AG04449 (cell line): ENCODE results near the gene NEUROG1.

Experiments
- CTCF ChIA-PET: fragments of 350-600 bp; formaldehyde crosslinking; extraction: SDS; loops from one replicate; lab custom pipeline; 2021; ENCODE audit warnings: antibody characterized with exemption; lab: Yijun Ruan, JAX
- POLR2A ChIA-PET: fragments of 400-600, 350-600 bp; formaldehyde crosslinking; extraction: SDS; loops from one replicate; lab custom pipeline; 2020; ENCODE audit warnings: antibody characterized with exemption, inconsistent platforms; lab: Yijun Ruan, JAX
- DNase-seq: peaks from one replicate; pipeline ENCODE4 v3.0.0-alpha.2; 2010; ENCODE audit warnings: low read depth, low spot score
- H3K4me3 ChIP-seq: 2 replicates; pipeline ENCODE4 v1.5.1; 2011; ENCODE audit warnings: low read depth, mild to moderate bottlenecking, control low read depth, low read length
- TF ChIP-seq, protein P1 (sequence below): IDR thresholded peaks from one replicate; pipeline ENCODE4 v1.5.1; 2011; ENCODE audit warnings: mild to moderate bottlenecking, moderate library complexity, low read length, control low read depth, inconsistent platforms; ENCODE audit not compliant: insufficient read depth; ENCODE audit errors: missing control alignments

The NEUROG1 gene

DNA sequence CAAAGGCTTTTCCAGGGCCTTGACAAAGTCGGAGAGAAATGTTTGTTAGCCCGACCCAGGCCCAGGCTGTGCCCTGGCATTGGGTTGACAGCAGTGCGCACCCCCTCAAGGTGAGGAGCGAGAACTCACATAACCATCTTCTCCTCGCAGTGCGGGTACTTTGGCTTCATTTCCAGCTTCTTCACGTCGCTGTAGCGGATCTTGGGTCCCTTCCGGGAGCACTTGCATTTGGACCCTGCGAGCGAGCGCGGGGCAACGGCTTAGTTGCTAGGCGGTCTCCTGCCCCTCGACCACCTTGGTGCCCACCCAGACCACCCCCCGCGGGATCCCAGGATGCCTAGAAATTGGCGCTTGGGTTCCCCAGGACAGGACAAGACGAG, 42.5 kb upstream of the NEUROG1 start:
- DNase-seq = no peak
- POLR2A ChIA-PET = no interaction called here
- CTCF ChIA-PET = interaction anchor here (1.2 to 35.6 kb wide), 4 partner anchors 8 to 116 kb away, joined by 3 to 2422 read pairs (median 102); partner anchors contain the start of genes DCANP1 and TIFAB
- peak overlapping the region; percentile 50 for H3K4me3 ChIP-seq
- TF ChIP-seq, protein P1, sequence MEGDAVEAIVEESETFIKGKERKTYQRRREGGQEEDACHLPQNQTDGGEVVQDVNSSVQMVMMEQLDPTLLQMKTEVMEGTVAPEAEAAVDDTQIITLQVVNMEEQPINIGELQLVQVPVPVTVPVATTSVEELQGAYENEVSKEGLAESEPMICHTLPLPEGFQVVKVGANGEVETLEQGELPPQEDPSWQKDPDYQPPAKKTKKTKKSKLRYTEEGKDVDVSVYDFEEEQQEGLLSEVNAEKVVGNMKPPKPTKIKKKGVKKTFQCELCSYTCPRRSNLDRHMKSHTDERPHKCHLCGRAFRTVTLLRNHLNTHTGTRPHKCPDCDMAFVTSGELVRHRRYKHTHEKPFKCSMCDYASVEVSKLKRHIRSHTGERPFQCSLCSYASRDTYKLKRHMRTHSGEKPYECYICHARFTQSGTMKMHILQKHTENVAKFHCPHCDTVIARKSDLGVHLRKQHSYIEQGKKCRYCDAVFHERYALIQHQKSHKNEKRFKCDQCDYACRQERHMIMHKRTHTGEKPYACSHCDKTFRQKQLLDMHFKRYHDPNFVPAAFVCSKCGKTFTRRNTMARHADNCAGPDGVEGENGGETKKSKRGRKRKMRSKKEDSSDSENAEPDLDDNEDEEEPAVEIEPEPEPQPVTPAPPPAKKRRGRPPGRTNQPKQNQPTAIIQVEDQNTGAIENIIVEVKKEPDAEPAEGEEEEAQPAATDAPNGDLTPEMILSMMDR = no peak

DNA sequence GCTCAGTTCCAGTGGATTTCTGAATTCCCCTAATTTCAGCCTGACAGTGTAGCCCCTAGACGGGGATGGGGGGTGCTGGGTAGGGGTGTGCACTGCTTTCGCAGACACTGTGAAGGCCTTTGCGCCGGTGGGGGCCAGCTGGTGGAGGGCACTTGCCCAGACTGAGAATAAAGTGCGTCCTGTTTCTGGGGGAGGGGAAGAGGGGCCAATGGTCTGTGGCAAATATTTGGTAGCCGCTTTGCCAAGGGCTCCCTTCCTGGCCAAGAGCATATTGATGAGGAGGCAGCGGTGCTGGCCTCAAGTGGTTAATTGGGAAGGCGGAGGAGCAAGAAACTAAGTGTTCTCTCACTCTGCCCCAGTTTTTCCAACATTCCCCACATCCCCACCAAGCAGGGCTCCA, 41.7 kb upstream of the NEUROG1 start:
- TF ChIP-seq, protein P1 = no peak
- CTCF ChIA-PET = interaction anchor here (2.1 to 35.6 kb wide), 5 partner anchors 14 to 253 kb away, joined by 4 to 2422 read pairs (median 11); partner anchors contain the start of genes DCANP1 and TIFAB
- POLR2A ChIA-PET = no interaction called here
- H3K4me3 ChIP-seq = no peak overlapping the region
- no peak for DNase-seq

DNA sequence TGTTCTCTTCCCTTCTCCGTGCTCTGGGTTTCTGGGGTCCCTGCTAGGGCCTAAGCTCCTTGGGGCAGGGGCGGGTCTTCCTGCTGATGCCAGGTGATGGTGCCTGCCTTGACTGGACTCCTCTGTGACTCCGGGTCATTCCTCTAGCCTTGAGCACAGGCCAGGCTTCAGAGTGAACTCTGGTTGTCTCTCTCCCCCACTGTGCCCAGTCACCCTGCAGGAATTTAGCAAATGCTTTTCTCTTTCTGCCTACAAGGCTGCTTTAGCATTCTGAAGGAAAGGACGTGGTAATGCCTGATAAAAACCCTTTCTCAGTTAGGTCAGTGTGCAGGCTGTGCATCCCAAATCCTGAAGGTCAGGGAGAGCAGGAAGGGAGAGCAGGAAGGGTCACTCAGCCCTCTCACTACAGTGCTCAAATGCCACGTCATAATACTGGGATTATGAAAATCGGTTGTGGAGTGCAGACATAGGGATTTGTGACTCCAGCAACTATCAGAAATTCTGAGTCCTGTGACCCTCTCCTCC, 40.4 kb upstream of the NEUROG1 start:
- ChIA-PET CTCF (interaction anchor here (2.1 to 35.6 kb wide), 5 partner anchors 13 to 254 kb away, joined by 4 to 2422 read pairs (median 11); partner anchors contain the start of genes DCANP1 and TIFAB), POLR2A (no interaction called here)
- TF ChIP-seq, protein P1 = no peak
- DNase-seq = no peak
- no peak overlapping the region for H3K4me3 ChIP-seq

DNA sequence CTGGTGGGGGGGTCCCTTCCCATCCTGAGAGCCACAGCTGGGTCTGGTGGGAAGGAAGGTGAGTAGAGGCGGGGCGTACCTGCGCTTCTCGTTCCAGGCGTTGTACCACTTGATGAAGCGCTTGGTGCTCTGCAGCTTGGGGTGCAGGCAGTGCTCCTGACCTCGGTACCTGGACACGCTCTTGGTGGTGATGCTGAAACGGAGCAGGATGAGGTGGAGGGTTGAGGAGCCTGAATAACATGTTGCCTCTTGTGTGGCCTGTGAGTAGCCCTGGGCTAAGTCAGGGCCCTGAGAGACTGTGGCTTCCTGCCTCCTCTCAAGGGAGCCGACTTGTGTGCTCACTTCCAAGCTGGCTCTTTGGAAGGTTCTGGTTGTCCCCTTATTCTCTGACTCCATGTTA, 38.7 kb upstream of the NEUROG1 start:
- TF ChIP-seq, protein P1 = no peak
- POLR2A ChIA-PET = no interaction called here
- no peak overlapping the region for H3K4me3 ChIP-seq
- DNase-seq = no peak
- CTCF ChIA-PET = interaction anchor here (11.2 to 35.6 kb wide), 3 partner anchors 12 to 112 kb away, joined by 180 to 2422 read pairs (median 358); partner anchors contain the start of genes DCANP1 and TIFAB

DNA sequence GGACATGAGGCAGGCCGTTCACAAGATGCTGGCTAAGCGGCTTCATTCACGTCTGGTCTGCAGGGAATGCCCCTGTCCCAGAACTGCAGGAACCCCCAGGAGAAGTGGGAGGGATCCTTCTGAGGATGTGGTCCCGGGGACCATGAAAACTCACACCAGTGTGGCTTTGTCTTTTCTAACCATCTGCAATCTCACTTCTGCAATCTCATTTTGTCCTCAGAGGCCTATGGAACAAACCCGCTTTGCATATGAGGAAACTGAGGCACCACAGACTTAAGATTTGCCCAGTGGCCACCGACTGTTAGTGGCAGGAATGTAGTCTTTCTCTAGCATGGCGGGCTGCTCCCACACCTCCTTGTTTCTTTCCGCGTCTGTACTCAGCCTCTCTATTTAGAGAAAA, 36.1 kb upstream of the NEUROG1 start:
- no peak overlapping the region for H3K4me3 ChIP-seq
- TF ChIP-seq, protein P1 = no peak
- no peak for DNase-seq
- ChIA-PET CTCF (interaction anchor here (3.8 to 35.6 kb wide), 4 partner anchors 8 to 110 kb away, joined by 24 to 2422 read pairs (median 269); partner anchors contain the start of genes CXCL14, DCANP1 and TIFAB), POLR2A (no interaction called here)

DNA sequence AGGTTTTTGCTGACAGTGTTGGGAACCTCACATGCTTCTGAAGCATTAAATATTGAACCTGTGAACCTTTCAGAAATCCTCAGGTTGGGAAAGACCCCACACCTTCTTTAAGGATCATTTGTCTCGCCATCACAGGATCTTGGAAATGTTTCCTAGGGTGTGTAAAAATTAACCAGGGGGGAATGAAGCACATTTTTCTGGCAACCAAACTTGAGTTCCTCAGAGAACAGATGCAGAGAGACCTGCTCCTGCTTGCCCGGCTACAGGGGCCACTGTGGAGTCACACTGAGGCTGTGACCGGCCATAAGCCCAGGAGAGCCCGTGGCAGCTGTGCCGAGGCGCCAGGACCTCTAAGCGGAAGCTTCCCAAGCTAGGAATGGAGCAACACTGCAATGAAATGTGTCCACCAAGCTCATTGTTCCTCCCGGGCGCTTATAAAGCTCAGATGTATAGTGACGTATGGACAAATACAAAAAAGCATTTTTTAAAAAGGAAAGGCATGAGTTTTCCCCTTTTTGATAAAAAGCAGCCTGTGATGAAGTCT, 35.4 kb upstream of the NEUROG1 start:
- TF ChIP-seq, protein P1 = no peak
- DNase-seq = no peak
- H3K4me3 ChIP-seq = no peak overlapping the region
- POLR2A ChIA-PET = no interaction called here
- CTCF ChIA-PET = interaction anchor here (1.6 to 35.6 kb wide), 6 partner anchors 9 to 260 kb away, joined by 3 to 2422 read pairs (median 222); partner anchors contain the start of genes CXCL14, DCANP1, SLC25A48 and TIFAB
